WTC11 (cell line): ENCODE results near the gene PRSS48. TPM values are rescaled to one million over a fixed set of nuclear protein-coding genes. Genes with fewer than 3 reads are reported as not detected.

Experiments
- ATAC-seq: fragments of 200-7000 bp; cut with Tn5 transposase; 2 replicates; pipeline ENCODE4 v1.10.0; 2021; ENCODE audit warnings: mild to moderate bottlenecking, moderate library complexity
- CTCF ChIA-PET: fragments of 300-600 bp; sonication (Branson Sonifier 250); formaldehyde crosslinking; loops from one replicate; lab custom pipeline; 2021; ENCODE audit warnings: antibody characterized with exemption; lab: Charles Lee
- POLR2A ChIA-PET: fragments of 350-600 bp; sonication (Branson Sonifier 250); formaldehyde crosslinking; loops from one replicate; lab custom pipeline; 2021; ENCODE audit warnings: antibody characterized with exemption; lab: Charles Lee
- DNase-seq: peaks from one replicate; pipeline ENCODE4 v3.0.0; 2021; ENCODE audit warnings: low spot score
- H3K27ac Mint-ChIP-seq: 2 replicates; pipeline ENCODE4 v1.8.0; 2021; ENCODE audit warnings: mixed read lengths
- H3K27me3 Mint-ChIP-seq: 2 replicates; pipeline ENCODE4 v1.8.0; 2021; ENCODE audit warnings: low read depth, mild to moderate bottlenecking, moderate library complexity, mixed read lengths
- H3K36me3 Mint-ChIP-seq: 2 replicates; pipeline ENCODE4 v1.8.0; 2021; ENCODE audit warnings: mixed read lengths
- H3K4me1 Mint-ChIP-seq: 2 replicates; pipeline ENCODE4 v1.8.0; 2022; ENCODE audit warnings: mixed read lengths
- H3K4me3 Mint-ChIP-seq: 2 replicates; pipeline ENCODE4 v1.8.0; 2021; ENCODE audit warnings: mild to moderate bottlenecking, moderate library complexity, mixed read lengths
- H3K9me3 Mint-ChIP-seq: 2 replicates; pipeline ENCODE4 v1.8.0; 2021; ENCODE audit warnings: mixed read lengths
- ATF1 ChIP-seq: sonication (generic); formaldehyde crosslinking; IDR thresholded peaks from 2 replicates; pipeline ENCODE4 v1.8.1; 2023; ENCODE audit warnings: mild to moderate bottlenecking, moderate library complexity, missing genetic modification reagents
- ATF2 ChIP-seq: sonication (generic); formaldehyde crosslinking; IDR thresholded peaks from 2 replicates; pipeline ENCODE4 v1.8.1; 2022; ENCODE audit warnings: low read depth, missing genetic modification reagents, borderline replicate concordance
- ATF6 ChIP-seq: sonication (generic); formaldehyde crosslinking; IDR thresholded peaks from 2 replicates; pipeline ENCODE4 v1.8.1; 2023; ENCODE audit warnings: mild to moderate bottlenecking, missing genetic modification reagents
- CDX4 ChIP-seq: fragments of 250-450 bp; sonication (Bioruptor Pico); IDR thresholded peaks from 2 replicates; pipeline ENCODE4 v1.9.0; 2021; ENCODE audit warnings: moderate library complexity, mild to moderate bottlenecking, inconsistent platforms, borderline replicate concordance
- ELF4 ChIP-seq: sonication (generic); formaldehyde crosslinking; IDR thresholded peaks from 2 replicates; pipeline ENCODE4 v1.8.1; 2022; ENCODE audit warnings: low read depth, mild to moderate bottlenecking, moderate library complexity, missing genetic modification reagents
- ERG ChIP-seq: fragments of 250-450 bp; sonication (Bioruptor Pico); IDR thresholded peaks from 2 replicates; pipeline ENCODE4 v1.8.0; 2021; ENCODE audit warnings: mild to moderate bottlenecking
- ESRRA ChIP-seq: sonication (generic); formaldehyde crosslinking; IDR thresholded peaks from 2 replicates; pipeline ENCODE4 v1.8.1; 2022; ENCODE audit warnings: mild to moderate bottlenecking, missing genetic modification reagents, borderline replicate concordance
- GABPB1 ChIP-seq: sonication (generic); formaldehyde crosslinking; IDR thresholded peaks from 2 replicates; pipeline ENCODE4 v1.8.1; 2023; ENCODE audit warnings: mild to moderate bottlenecking, missing genetic modification reagents
- GRHL2 ChIP-seq: fragments of 250-450 bp; sonication (Bioruptor Pico); IDR thresholded peaks from 2 replicates; pipeline ENCODE4 v1.8.0; 2022; ENCODE audit warnings: mild to moderate bottlenecking, moderate library complexity; ENCODE audit not compliant: insufficient replicate concordance, severe bottlenecking
- HMGXB4 ChIP-seq: sonication (generic); formaldehyde crosslinking; IDR thresholded peaks from 2 replicates; pipeline ENCODE4 v1.8.1; 2023; ENCODE audit warnings: mild to moderate bottlenecking, moderate library complexity, missing genetic modification reagents
- IRF1 ChIP-seq: sonication (generic); formaldehyde crosslinking; IDR thresholded peaks from 2 replicates; pipeline ENCODE4 v1.8.0; 2023; ENCODE audit warnings: missing genetic modification reagents
- NFE2L1 ChIP-seq: sonication (generic); formaldehyde crosslinking; IDR thresholded peaks from 2 replicates; pipeline ENCODE4 v1.8.1; 2023; ENCODE audit warnings: missing genetic modification reagents
- NR3C1 ChIP-seq: sonication (generic); formaldehyde crosslinking; conservative IDR thresholded peaks from 2 replicates; pipeline ENCODE4 v1.8.1; 2023; ENCODE audit warnings: low read depth, mild to moderate bottlenecking, missing genetic modification reagents
- PRRX2 ChIP-seq: fragments of 250-450 bp; sonication (Bioruptor Pico); IDR thresholded peaks from 2 replicates; pipeline ENCODE4 v1.8.0; 2021; ENCODE audit warnings: mild to moderate bottlenecking
- SP1 ChIP-seq: sonication (generic); formaldehyde crosslinking; conservative IDR thresholded peaks from 2 replicates; pipeline ENCODE4 v1.8.1; 2022; ENCODE audit warnings: missing genetic modification reagents
- TP53 ChIP-seq: sonication (generic); formaldehyde crosslinking; IDR thresholded peaks from 2 replicates; pipeline ENCODE4 v1.8.1; 2023; ENCODE audit warnings: mild to moderate bottlenecking, missing genetic modification reagents
- ZBTB21 ChIP-seq: sonication (generic); formaldehyde crosslinking; IDR thresholded peaks from 2 replicates; pipeline ENCODE4 v1.8.1; 2023; ENCODE audit warnings: mild to moderate bottlenecking, missing genetic modification reagents, borderline replicate concordance
- ZMAT4 ChIP-seq: fragments of 250-450 bp; sonication (Bioruptor Pico); IDR thresholded peaks from 2 replicates; pipeline ENCODE4 v1.9.0; 2021; ENCODE audit warnings: mild to moderate bottlenecking
- ZNF219 ChIP-seq: sonication (generic); formaldehyde crosslinking; IDR thresholded peaks from 2 replicates; pipeline ENCODE4 v1.8.0; 2023; ENCODE audit warnings: missing genetic modification reagents, mild to moderate bottlenecking, borderline replicate concordance
- ZNF416 ChIP-seq: fragments of 250-450 bp; sonication (Bioruptor Pico); IDR thresholded peaks from 2 replicates; pipeline ENCODE4 v1.9.0; 2021; ENCODE audit warnings: mild to moderate bottlenecking, inconsistent platforms
- ZNF671 ChIP-seq: fragments of 250-450 bp; sonication (Bioruptor Pico); IDR thresholded peaks from 2 replicates; pipeline ENCODE4 v1.8.0; 2021; ENCODE audit warnings: mild to moderate bottlenecking
- total RNA-seq: library from RNA; stranded (reverse); gene quantifications from 3 replicates; pipeline ENCODE4 v1.2.3, GENCODE V29; 2021

The PRSS48 gene
- total RNA-seq, 1 experiment from 2014 or later: not detected

- TF ChIP-seq ZBTB21 (CRISPR knock-in tag) (no peak), ESRRA (CRISPR knock-in tag) (no peak), NFE2L1 (CRISPR knock-in tag) (no peak), SP1 (no peak), GABPB1 (CRISPR knock-in tag) (no peak), ZMAT4 (CRISPR knock-in tag) (no peak), NR3C1 (CRISPR knock-in tag) (no peak), TP53 (CRISPR knock-in tag) (no peak), ERG (CRISPR knock-in tag) (no peak), ZNF416 (CRISPR knock-in tag) (no peak), ATF6 (no peak), HMGXB4 (CRISPR knock-in tag) (no peak)
These were observed 25.5 kb downstream of the PRSS48 start (continued) for GRCh38 chr4:151302432-151302831.

- ChIA-PET POLR2A (interaction anchor here (0.9 kb wide), 1 partner anchor 12 kb away, joined by 3 read pairs; no protein-coding TSS in a partner anchor), CTCF (interaction anchor here (0.7 to 2.9 kb wide), 3 partner anchors 19 to 1793 kb away, joined by 3 to 13 read pairs (median 8); partner anchors contain the start of gene PRSS48)
- no peak for TF ChIP-seq ATF2 (CRISPR knock-in tag)
- TF ChIP-seq ZNF671 (CRISPR knock-in tag): no peak
- no peak for TF ChIP-seq ZNF219
- no peak for TF ChIP-seq CDX4 (CRISPR knock-in tag)
- Mint-ChIP-seq H3K27me3 (no peaks in the 10 kb centered on the region), H3K4me3 (no peak overlapping the region), H3K36me3 (peaks cover 14% of the 10 kb centered on the region), H3K27ac (peak overlapping the region; percentile 87), H3K9me3 (0 out of 2 replicates have a peak, but pooled peaks cover 3% of the 10 kb centered on the region), H3K4me1 (peaks cover 41% of the 10 kb centered on the region)
- DNase-seq (no peak), ATAC-seq (no peak)
These were observed 27.3 kb downstream of the PRSS48 start for GRCh38 chr4:151304226-151304625.

- peaks cover 14% of the 10 kb centered on the region for H3K36me3 Mint-ChIP-seq
- ChIA-PET POLR2A (interaction anchor here (0.9 kb wide), 1 partner anchor 12 kb away, joined by 3 read pairs; no protein-coding TSS in a partner anchor), CTCF (interaction anchor here (1.7 to 2.9 kb wide), 2 partner anchors 20 to 28 kb away, joined by 8 to 13 read pairs; partner anchors contain the start of gene PRSS48)
- H3K27me3 Mint-ChIP-seq: no peaks in the 10 kb centered on the region
- H3K4me3 Mint-ChIP-seq: no peak overlapping the region
- ATAC-seq: peak; percentile 83
- H3K27ac Mint-ChIP-seq: peak overlapping the region; percentile 87; the same call in 1 of the 2 replicates
- DNase-seq: no peak
- 0 out of 2 replicates have a peak, but pooled peaks cover 3% of the 10 kb centered on the region for H3K9me3 Mint-ChIP-seq
- peaks cover 41% of the 10 kb centered on the region for H3K4me1 Mint-ChIP-seq
- TF ChIP-seq ATF6: no peak
- TF ChIP-seq PRRX2 (CRISPR knock-in tag): no peak
- no peak for TF ChIP-seq GRHL2 (CRISPR knock-in tag)
- no peak for TF ChIP-seq ELF4 (CRISPR knock-in tag)
- TF ChIP-seq IRF1 (CRISPR knock-in tag): no peak
- no peak for TF ChIP-seq ATF1 (CRISPR knock-in tag)
These were observed 27.8 kb downstream of the PRSS48 start for GRCh38 chr4:151304755-151305154.
